ENCODE measurements around the gene RSL24D1. TPM values are rescaled to one million over a fixed set of nuclear protein-coding genes. Genes with fewer than 3 reads are reported as not detected.

RSL24D1 gene
- polyA plus RNA-seq, 1 of the 3 experiments (the other 2 are of a cell fraction), result 24.3 TPM

DNA sequence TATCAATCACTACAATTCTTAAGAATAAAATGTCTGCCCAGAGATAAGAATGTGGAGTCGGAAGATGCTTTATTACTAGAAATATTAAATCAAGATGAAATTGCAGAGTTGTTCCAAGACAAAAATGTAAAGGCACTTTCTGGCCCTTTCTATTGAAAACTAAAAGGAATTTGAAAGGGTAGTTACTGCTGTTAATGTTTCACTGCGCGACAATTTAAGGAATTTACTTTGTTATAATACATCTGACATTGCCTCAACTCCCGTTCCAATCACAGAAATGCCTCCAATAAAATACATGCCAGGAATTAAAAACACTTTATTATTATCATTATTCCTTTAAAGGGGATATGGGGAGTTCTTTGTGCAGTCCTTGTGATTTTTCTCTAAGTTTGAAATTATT, 26.4 kb downstream of the RSL24D1 start:
- Histone ChIP-seq H4K20me1 (ENCODE audit: insufficient read depth) (no peaks in the 10 kb centered on the region), H3K4me1 (ENCODE audit: control insufficient read depth in 1 of 2, insufficient read depth in 2 of 2, low read depth in 1 of 2, low read length in 1 of 2) (no peaks in the 10 kb centered on the region), H3K27ac (ENCODE audit: low read depth in 2 of 2, low read length in 1 of 2) (no peak overlapping the region), H3K9ac (no peak overlapping the region), H3K4me3 (ENCODE audit: low read depth in 2 of 2, low read length in 1 of 2) (no peak overlapping the region), H3K9me2 (no peaks in the 10 kb centered on the region), H3K79me2 (ENCODE audit: insufficient read depth) (no peaks in the 10 kb centered on the region), H3K27me3 (ENCODE audit: insufficient read depth) (no peaks in the 10 kb centered on the region), H3K4me2 (no peak overlapping the region), H3K9me3 (no peaks in the 10 kb centered on the region), H2AFZ (ENCODE audit: low read depth) (no peak overlapping the region), H3K36me3 (replicated peaks in 1 of 2; ENCODE audit: control insufficient read depth in 1 of 2, insufficient read depth in 2 of 2, low read length in 1 of 2) (no peaks in the 10 kb centered on the region), H3F3A (replicated peaks; ENCODE audit: insufficient read depth) (no peaks in the 10 kb centered on the region)
- 76% methylated on average over 4 of the region's 4 CpGs for WGBS (ENCODE audit: low lambda C conversion rate)
- CTCF ChIA-PET, result no interaction called here
- POLR2A ChIA-PET, result no interaction called here
- no peak for DNase-seq
- TF ChIP-seq IRF3 (IDR thresholded peaks at IDR 0.05; ENCODE audit: low read depth, low read length) (no peak), CHD2 (IDR thresholded peaks at IDR 0.05; ENCODE audit: low read length, partially characterized antibody) (no peak), TCF12 (IDR thresholded peaks at IDR 0.05) (no peak), NRF1 (IDR thresholded peaks at IDR 0.05; ENCODE audit: low read depth, low read length) (no peak), MXI1 (IDR thresholded peaks at IDR 0.05; ENCODE audit: low read depth, low read length) (no peak), ELF1 (IDR thresholded peaks at IDR 0.05) (no peak), YY1 (IDR thresholded peaks at IDR 0.05; ENCODE audit: low read depth) (no peak), GATA2 (CRISPR knock-in tag; IDR thresholded peaks at IDR 0.05) (no peak), EZH2phosphoT487 (IDR thresholded peaks at IDR 0.05; ENCODE audit: borderline replicate concordance, low read depth) (no peak), RFX5 (IDR thresholded peaks at IDR 0.05; ENCODE audit: low read length) (no peak), EP300 (IDR thresholded peaks at IDR 0.05; ENCODE audit: borderline replicate concordance in 1 of 2, low read depth in 1 of 2, low read length in 1 of 2) (no peak)
- TF ChIP-seq, protein P1, sequence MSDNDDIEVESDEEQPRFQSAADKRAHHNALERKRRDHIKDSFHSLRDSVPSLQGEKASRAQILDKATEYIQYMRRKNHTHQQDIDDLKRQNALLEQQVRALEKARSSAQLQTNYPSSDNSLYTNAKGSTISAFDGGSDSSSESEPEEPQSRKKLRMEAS (IDR thresholded peaks at IDR 0.05; ENCODE audit: low read depth), result no peak

DNA sequence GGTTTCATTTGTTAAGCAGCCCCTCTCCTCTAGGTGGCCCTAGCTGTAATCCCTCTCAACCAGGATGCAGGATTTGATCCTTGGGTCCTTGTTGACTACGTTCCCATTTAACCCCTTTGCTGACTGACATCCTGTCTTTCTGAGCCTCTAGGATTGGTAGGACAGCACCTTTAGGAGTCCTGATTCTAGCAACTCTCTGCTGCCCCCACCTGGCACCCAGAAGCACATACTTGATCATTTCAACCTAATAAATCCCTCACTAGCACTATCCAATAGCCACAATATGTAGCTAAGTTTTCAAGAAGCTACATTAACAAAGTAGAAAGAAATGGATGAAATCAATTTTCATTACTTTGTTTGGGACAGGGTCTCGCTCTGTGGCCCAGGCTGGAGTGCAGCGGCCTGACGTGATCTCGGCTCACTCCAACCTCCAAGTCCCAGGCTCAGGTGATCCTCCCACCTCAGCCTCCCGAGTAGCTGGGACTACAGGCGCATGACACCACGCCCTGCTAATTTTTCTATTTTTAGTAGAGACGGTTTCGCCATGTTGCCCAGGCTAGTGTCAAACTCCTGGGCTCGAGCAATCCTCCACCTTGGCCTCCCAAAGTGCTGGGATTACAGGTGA, 28.3 kb downstream of the RSL24D1 start:
- Histone ChIP-seq H3K79me2 (ENCODE audit: insufficient read depth) (no peaks in the 10 kb centered on the region), H3K36me3 (replicated peaks in 1 of 2; ENCODE audit: control insufficient read depth in 1 of 2, insufficient read depth in 2 of 2, low read length in 1 of 2) (no peaks in the 10 kb centered on the region), H3K4me3 (ENCODE audit: low read depth in 2 of 2, low read length in 1 of 2) (no peak overlapping the region; a peak in 1 of 4 replicates), H3K9ac (no peak overlapping the region), H3K4me1 (ENCODE audit: control insufficient read depth in 1 of 2, insufficient read depth in 2 of 2, low read depth in 1 of 2, low read length in 1 of 2) (no peaks in the 10 kb centered on the region), H3K9me3 (no peaks in the 10 kb centered on the region), H4K20me1 (ENCODE audit: insufficient read depth) (no peaks in the 10 kb centered on the region), H3K27me3 (ENCODE audit: insufficient read depth) (no peaks in the 10 kb centered on the region), H3K27ac (ENCODE audit: low read depth in 2 of 2, low read length in 1 of 2) (no peak overlapping the region), H3K4me2 (no peak overlapping the region), H3F3A (replicated peaks; ENCODE audit: insufficient read depth) (no peaks in the 10 kb centered on the region), H3K9me2 (no peaks in the 10 kb centered on the region), H2AFZ (ENCODE audit: low read depth) (no peak overlapping the region)
- TF ChIP-seq RAD21 (IDR thresholded peaks at IDR 0.05; ENCODE audit: low read length) (peak; percentile 76), SMC3 (IDR thresholded peaks at IDR 0.05; ENCODE audit: low read depth, low read length) (peak; percentile 44; the same call in 1 of the 2 replicates), EZH2phosphoT487 (IDR thresholded peaks at IDR 0.05; ENCODE audit: borderline replicate concordance, low read depth) (no peak)
- TF ChIP-seq, protein P2, sequence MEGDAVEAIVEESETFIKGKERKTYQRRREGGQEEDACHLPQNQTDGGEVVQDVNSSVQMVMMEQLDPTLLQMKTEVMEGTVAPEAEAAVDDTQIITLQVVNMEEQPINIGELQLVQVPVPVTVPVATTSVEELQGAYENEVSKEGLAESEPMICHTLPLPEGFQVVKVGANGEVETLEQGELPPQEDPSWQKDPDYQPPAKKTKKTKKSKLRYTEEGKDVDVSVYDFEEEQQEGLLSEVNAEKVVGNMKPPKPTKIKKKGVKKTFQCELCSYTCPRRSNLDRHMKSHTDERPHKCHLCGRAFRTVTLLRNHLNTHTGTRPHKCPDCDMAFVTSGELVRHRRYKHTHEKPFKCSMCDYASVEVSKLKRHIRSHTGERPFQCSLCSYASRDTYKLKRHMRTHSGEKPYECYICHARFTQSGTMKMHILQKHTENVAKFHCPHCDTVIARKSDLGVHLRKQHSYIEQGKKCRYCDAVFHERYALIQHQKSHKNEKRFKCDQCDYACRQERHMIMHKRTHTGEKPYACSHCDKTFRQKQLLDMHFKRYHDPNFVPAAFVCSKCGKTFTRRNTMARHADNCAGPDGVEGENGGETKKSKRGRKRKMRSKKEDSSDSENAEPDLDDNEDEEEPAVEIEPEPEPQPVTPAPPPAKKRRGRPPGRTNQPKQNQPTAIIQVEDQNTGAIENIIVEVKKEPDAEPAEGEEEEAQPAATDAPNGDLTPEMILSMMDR (IDR thresholded peaks at IDR 0.05), result peak; percentile 92
- POLR2A ChIA-PET, result no interaction called here
- peak; percentile 59 for DNase-seq
- WGBS (ENCODE audit: low lambda C conversion rate), result 47% methylated on average over 11 of the region's 11 CpGs
- CTCF ChIA-PET, result interaction anchor here (0.8 to 2.3 kb wide), 13 partner anchors 10 to 450 kb away, joined by 3 to 19 read pairs (median 4); partner anchors contain the start of gene RSL24D1
